ENCODE data around the gene OR8D4.

The OR8D4 gene

DNA sequence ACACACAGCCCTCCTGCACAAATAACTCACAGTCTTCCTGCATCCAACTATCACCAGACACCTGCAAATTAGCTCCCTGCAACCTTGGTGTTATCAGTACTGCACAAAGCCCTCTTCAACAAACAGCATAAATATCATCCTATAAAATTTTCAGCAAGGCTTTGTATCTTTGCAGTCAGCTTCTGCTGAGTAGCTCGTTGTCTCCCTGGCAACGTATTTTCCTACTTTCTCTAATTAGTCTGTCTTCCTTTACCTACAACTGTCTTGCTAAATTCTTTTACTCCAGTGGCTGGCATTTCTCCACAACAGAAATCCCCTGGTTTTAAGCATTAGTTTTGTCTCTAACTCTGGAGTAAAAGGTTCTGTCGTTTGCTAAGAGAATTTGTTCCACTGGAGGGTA lies 3.9 kb downstream of the OR8D4 start:
- Histone ChIP-seq H3K4me1 (ENCODE audit: control insufficient read depth, insufficient read depth, low read length) (no peaks in the 10 kb centered on the region), H3K27ac (ENCODE audit: extremely low read depth, low read depth, low read length) (no peak overlapping the region), H3K36me3 (ENCODE audit: control insufficient read depth in 2 of 2, insufficient read depth in 1 of 2, low read length in 2 of 2) (no peaks in the 10 kb centered on the region), H3K4me3 (ENCODE audit: low read depth, low read length) (no peak overlapping the region), H3K9me3 (ENCODE audit: control insufficient read depth, insufficient read depth, low read depth, low read length) (no peaks in the 10 kb centered on the region)
- ChIA-PET CTCF (interaction anchor here (0.9 kb wide), 1 partner anchor 198 kb away, joined by 3 read pairs; no protein-coding TSS in a partner anchor), POLR2A (no interaction called here)
- no peak for TF ChIP-seq ZSCAN16 (tag by site-specific recombination; IDR thresholded peaks at IDR 0.05)
- no peak for TF ChIP-seq ZSCAN30 (tag by site-specific recombination; IDR thresholded peaks at IDR 0.05)

- no peaks in the 10 kb centered on the region for H3K36me3 ChIP-seq (ENCODE audit: control insufficient read depth in 2 of 2, insufficient read depth in 1 of 2, low read length in 2 of 2)
- ChIA-PET CTCF (no interaction called here), POLR2A (no interaction called here)
- no peaks in the 10 kb centered on the region for H3K4me1 ChIP-seq (ENCODE audit: control insufficient read depth, insufficient read depth, low read length)
- no peak overlapping the region for H3K27ac ChIP-seq (ENCODE audit: extremely low read depth, low read depth, low read length)
- no peaks in the 10 kb centered on the region for H3K9me3 ChIP-seq (ENCODE audit: control insufficient read depth, insufficient read depth, low read depth, low read length)
- TF ChIP-seq ZNF146 (tag by site-specific recombination; IDR thresholded peaks at IDR 0.05) (no peak), ZNF416 (tag by site-specific recombination; IDR thresholded peaks at IDR 0.05) (no peak), YY2 (tag by site-specific recombination; IDR thresholded peaks at IDR 0.05) (no peak), ZSCAN4 (tag by site-specific recombination; IDR thresholded peaks at IDR 0.05) (no peak), ZNF302 (tag by site-specific recombination; IDR thresholded peaks at IDR 0.05; ENCODE audit: low read depth) (no peak), ZNF843 (tag by site-specific recombination; IDR thresholded peaks at IDR 0.05) (no peak), ZNF214 (tag by site-specific recombination; IDR thresholded peaks at IDR 0.05; ENCODE audit: borderline replicate concordance) (no peak), TRIM28 (IDR thresholded peaks at IDR 0.05; ENCODE audit: borderline replicate concordance, low read length) (no peak), PRDM6 (tag by site-specific recombination; IDR thresholded peaks at IDR 0.05) (no peak), ZNF157 (tag by site-specific recombination; IDR thresholded peaks at IDR 0.05) (no peak), ZNF37A (tag by site-specific recombination; IDR thresholded peaks at IDR 0.05) (no peak), ZNF398 (tag by site-specific recombination; IDR thresholded peaks at IDR 0.05) (no peak), ZNF2 (tag by site-specific recombination; IDR thresholded peaks at IDR 0.05) (no peak)
- TF ChIP-seq, protein P1, sequence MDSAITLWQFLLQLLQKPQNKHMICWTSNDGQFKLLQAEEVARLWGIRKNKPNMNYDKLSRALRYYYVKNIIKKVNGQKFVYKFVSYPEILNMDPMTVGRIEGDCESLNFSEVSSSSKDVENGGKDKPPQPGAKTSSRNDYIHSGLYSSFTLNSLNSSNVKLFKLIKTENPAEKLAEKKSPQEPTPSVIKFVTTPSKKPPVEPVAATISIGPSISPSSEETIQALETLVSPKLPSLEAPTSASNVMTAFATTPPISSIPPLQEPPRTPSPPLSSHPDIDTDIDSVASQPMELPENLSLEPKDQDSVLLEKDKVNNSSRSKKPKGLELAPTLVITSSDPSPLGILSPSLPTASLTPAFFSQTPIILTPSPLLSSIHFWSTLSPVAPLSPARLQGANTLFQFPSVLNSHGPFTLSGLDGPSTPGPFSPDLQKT (IDR thresholded peaks at IDR 0.05; ENCODE audit: borderline replicate concordance, low read depth, low read length), result no peak
- TF ChIP-seq, protein P2, sequence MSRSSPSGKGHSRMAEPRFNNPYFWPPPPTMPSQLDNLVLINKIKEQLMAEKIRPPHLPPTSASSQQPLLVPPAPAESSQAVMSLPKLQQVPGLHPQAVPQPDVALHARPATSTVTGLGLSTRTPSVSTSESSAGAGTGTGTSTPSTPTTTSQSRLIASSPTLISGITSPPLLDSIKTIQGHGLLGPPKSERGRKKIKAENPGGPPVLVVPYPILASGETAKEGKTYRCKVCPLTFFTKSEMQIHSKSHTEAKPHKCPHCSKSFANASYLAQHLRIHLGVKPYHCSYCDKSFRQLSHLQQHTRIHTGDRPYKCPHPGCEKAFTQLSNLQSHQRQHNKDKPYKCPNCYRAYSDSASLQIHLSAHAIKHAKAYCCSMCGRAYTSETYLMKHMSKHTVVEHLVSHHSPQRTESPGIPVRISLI (tag by site-specific recombination; IDR thresholded peaks at IDR 0.05), result no peak
- TF ChIP-seq, protein P3, sequence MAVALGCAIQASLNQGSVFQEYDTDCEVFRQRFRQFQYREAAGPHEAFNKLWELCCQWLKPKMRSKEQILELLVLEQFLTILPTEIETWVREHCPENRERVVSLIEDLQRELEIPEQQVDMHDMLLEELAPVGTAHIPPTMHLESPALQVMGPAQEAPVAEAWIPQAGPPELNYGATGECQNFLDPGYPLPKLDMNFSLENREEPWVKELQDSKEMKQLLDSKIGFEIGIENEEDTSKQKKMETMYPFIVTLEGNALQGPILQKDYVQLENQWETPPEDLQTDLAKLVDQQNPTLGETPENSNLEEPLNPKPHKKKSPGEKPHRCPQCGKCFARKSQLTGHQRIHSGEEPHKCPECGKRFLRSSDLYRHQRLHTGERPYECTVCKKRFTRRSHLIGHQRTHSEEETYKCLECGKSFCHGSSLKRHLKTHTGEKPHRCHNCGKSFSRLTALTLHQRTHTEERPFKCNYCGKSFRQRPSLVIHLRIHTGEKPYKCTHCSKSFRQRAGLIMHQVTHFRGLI (tag by site-specific recombination; IDR thresholded peaks at IDR 0.05), result no peak
- H3K4me3 ChIP-seq (ENCODE audit: low read depth, low read length), result no peak overlapping the region
Measured at GRCh38 chr11:123920943-123921342, 19.0 kb downstream of the OR8D4 start.
